Measurements from ENCODE around the gene ACP3. TPM values are rescaled to one million over a fixed set of nuclear protein-coding genes. Genes with fewer than 3 reads are reported as not detected.

ACP3 gene
- total and polyA plus RNA-seq, 2 of the 13 experiments (the other 11 are each of a cell fraction or from before 2014, with no cell fraction given), result not detected

DNA sequence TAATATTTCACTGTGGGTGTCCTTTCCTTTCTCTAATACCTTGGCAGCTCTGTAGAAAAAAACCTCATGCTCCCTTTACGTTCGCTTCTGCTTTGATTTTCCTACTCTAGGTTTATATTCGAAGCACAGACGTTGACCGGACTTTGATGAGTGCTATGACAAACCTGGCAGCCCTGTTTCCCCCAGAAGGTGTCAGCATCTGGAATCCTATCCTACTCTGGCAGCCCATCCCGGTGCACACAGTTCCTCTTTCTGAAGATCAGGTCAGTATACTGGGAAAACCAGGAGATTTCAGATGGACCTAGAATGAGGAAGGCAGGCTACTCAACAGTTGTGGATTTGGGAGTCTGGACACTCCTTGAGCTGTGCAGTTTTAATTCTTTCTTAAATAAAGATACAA lies 14.9 kb downstream of the ACP3 start:
- H3K4me1 ChIP-seq (ENCODE audit: insufficient read depth, low read length), result no peaks in the 10 kb centered on the region
- WGBS (ENCODE audit: low lambda C conversion rate), result 3% methylated on average over 6 of the region's 6 CpGs
- intact Hi-C loops (cut with micrococcal nuclease; ENCODE audit: unreplicated experiment), result no loop called here
- no peaks in the 10 kb centered on the region for H3K9me3 ChIP-seq (ENCODE audit: low read length)
- peaks cover 0 to 4% of the 10 kb centered on the region in 2 experiments; a peak in 2 of 5 replicates for H3K27me3 ChIP-seq (ENCODE audit: control insufficient read depth in 1 of 2, insufficient read depth in 2 of 2, low read length in 2 of 2)
- no peak overlapping the region for H3K4me2 ChIP-seq (ENCODE audit: low read depth, low read length)
- no peaks in the 10 kb centered on the region for H3K79me2 ChIP-seq (ENCODE audit: insufficient read depth, low read length)
- ATAC-seq, result no peak
- in situ Hi-C loops (cut with HindIII; ENCODE audit: extremely low pct_ligation_motif_present, low pct_unique_long_range_greater_than_20kb), result no loop called here
- H3K4me3 ChIP-seq (replicated peaks in 1 of 3; ENCODE audit: insufficient read depth in 1 of 3, low read depth in 2 of 3, low read length in 3 of 3), result no peak overlapping the region
- no peak overlapping the region for H3K9ac ChIP-seq (ENCODE audit: insufficient read depth, low read depth, low read length)
- POLR2A ChIA-PET, result no interaction called here
- BruUV-seq (replicated peaks), result no TSS peak
- H2AFZ ChIP-seq (ENCODE audit: low read length), result no peak overlapping the region
- no peak for TF ChIP-seq FOXM1 (CRISPR knock-in tag; IDR thresholded peaks at IDR 0.05)
- TF ChIP-seq ZNF274 (CRISPR knock-in tag; IDR thresholded peaks at IDR 0.05), result no peak
- no peak for TF ChIP-seq KAT7 (CRISPR knock-in tag; IDR thresholded peaks at IDR 0.05; ENCODE audit: borderline replicate concordance)
- TF ChIP-seq, protein P1, sequence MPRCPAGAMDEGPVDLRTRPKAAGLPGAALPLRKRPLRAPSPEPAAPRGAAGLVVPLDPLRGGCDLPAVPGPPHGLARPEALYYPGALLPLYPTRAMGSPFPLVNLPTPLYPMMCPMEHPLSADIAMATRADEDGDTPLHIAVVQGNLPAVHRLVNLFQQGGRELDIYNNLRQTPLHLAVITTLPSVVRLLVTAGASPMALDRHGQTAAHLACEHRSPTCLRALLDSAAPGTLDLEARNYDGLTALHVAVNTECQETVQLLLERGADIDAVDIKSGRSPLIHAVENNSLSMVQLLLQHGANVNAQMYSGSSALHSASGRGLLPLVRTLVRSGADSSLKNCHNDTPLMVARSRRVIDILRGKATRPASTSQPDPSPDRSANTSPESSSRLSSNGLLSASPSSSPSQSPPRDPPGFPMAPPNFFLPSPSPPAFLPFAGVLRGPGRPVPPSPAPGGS (CRISPR knock-in tag; IDR thresholded peaks at IDR 0.05), result no peak
- TF ChIP-seq CCAR2 (optimal IDR thresholded peaks at IDR 0.05; ENCODE audit: low read depth, low read length), result peak; percentile 89
- TF ChIP-seq RBM22 (optimal IDR thresholded peaks at IDR 0.05; ENCODE audit: low read length), result no peak
- TF ChIP-seq ZSCAN21 (CRISPR knock-in tag; IDR thresholded peaks at IDR 0.05; ENCODE audit: borderline replicate concordance), result no peak
- no peak overlapping the region for H3K27ac ChIP-seq (ENCODE audit: extremely low read length, insufficient read depth, low read length)
- no peak for FAIRE-seq
- DNase-seq (ENCODE audit: low spot score), result no peak
- no peaks in the 10 kb centered on the region for H3K36me3 ChIP-seq (replicated peaks in 1 of 2; ENCODE audit: control insufficient read depth in 1 of 2, insufficient read depth in 2 of 2, low read length in 2 of 2)
- CTCF ChIA-PET (ENCODE audit: low intra/inter-chr PET ratio, low total read pairs), result no interaction called here
- no peaks in the 10 kb centered on the region for H4K20me1 ChIP-seq (ENCODE audit: insufficient read depth, low read length)

DNA sequence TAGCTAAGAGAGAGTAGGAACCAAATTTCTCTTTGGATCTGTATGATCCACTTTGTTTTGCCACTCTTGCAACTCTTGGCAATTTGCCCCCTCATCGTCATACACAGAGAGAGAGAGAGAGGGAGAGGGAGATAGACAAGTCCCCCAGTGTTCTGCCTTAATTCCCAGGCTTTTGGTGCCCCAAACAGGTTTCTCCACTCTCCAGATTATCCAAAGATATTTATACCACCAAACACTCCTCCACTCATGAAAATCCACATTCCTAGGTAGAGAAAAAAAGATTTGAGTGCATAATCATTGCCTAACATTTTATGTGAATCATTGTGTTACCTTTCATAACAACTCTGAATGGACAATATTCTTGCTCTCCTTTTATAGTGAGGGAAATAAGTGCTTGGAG lies 15.3 kb downstream of the ACP3 start:
- no peaks in the 10 kb centered on the region for H3K79me2 ChIP-seq (ENCODE audit: insufficient read depth, low read length)
- in situ Hi-C loops (cut with HindIII; ENCODE audit: extremely low pct_ligation_motif_present, low pct_unique_long_range_greater_than_20kb) (no loop called here), intact Hi-C loops (cut with micrococcal nuclease; ENCODE audit: unreplicated experiment) (no loop called here)
- no peak overlapping the region for H2AFZ ChIP-seq (ENCODE audit: low read length)
- H3K27me3 ChIP-seq (ENCODE audit: control insufficient read depth in 1 of 2, insufficient read depth in 2 of 2, low read length in 2 of 2), result peaks cover 0 to 4% of the 10 kb centered on the region in 2 experiments; a peak in 2 of 5 replicates
- POLR2A ChIA-PET, result no interaction called here
- H3K4me1 ChIP-seq (ENCODE audit: insufficient read depth, low read length), result no peaks in the 10 kb centered on the region
- CTCF ChIA-PET (ENCODE audit: low intra/inter-chr PET ratio, low total read pairs), result no interaction called here
- H3K9me3 ChIP-seq (ENCODE audit: low read length), result no peaks in the 10 kb centered on the region
- no peak overlapping the region for H3K9ac ChIP-seq (ENCODE audit: insufficient read depth, low read depth, low read length)
- H3K27ac ChIP-seq (ENCODE audit: extremely low read length, insufficient read depth, low read length), result no peak overlapping the region
- ATAC-seq (no peak), DNase-seq (ENCODE audit: low spot score) (no peak), FAIRE-seq (no peak)
- BruUV-seq (replicated peaks), result no TSS peak
- 9% methylated on average over 1 of the region's 1 CpG for WGBS (ENCODE audit: low lambda C conversion rate)
- H4K20me1 ChIP-seq (ENCODE audit: insufficient read depth, low read length), result no peaks in the 10 kb centered on the region
- H3K4me3 ChIP-seq (replicated peaks in 1 of 3; ENCODE audit: insufficient read depth in 1 of 3, low read depth in 2 of 3, low read length in 3 of 3), result no peak overlapping the region
- no peak overlapping the region for H3K4me2 ChIP-seq (ENCODE audit: low read depth, low read length)
- no peaks in the 10 kb centered on the region for H3K36me3 ChIP-seq (replicated peaks in 1 of 2; ENCODE audit: control insufficient read depth in 1 of 2, insufficient read depth in 2 of 2, low read length in 2 of 2)
- no peak for TF ChIP-seq DPF2 (CRISPR knock-in tag; IDR thresholded peaks at IDR 0.05; ENCODE audit: borderline replicate concordance, low read depth)
- TF ChIP-seq ZNF143 (CRISPR knock-in tag; IDR thresholded peaks at IDR 0.05), result no peak
- no peak for TF ChIP-seq PCBP2 (optimal IDR thresholded peaks at IDR 0.05; ENCODE audit: low read depth, low read length, poor library complexity, severe bottlenecking)
- no peak for TF ChIP-seq ZNF253 (CRISPR knock-in tag; IDR thresholded peaks at IDR 0.05; ENCODE audit: borderline replicate concordance)

Measured in HepG2 (cell line).